GM18526 (cell line): Measurements from ENCODE around the gene ARL4A.

Experiments used
- POLR2A ChIP-seq: IDR thresholded peaks from 3 replicates; pipeline ENCODE4 v1.6.1; 2011; ENCODE audit not compliant: insufficient read length; ENCODE audit errors: extremely low read depth

ARL4A gene

DNA sequence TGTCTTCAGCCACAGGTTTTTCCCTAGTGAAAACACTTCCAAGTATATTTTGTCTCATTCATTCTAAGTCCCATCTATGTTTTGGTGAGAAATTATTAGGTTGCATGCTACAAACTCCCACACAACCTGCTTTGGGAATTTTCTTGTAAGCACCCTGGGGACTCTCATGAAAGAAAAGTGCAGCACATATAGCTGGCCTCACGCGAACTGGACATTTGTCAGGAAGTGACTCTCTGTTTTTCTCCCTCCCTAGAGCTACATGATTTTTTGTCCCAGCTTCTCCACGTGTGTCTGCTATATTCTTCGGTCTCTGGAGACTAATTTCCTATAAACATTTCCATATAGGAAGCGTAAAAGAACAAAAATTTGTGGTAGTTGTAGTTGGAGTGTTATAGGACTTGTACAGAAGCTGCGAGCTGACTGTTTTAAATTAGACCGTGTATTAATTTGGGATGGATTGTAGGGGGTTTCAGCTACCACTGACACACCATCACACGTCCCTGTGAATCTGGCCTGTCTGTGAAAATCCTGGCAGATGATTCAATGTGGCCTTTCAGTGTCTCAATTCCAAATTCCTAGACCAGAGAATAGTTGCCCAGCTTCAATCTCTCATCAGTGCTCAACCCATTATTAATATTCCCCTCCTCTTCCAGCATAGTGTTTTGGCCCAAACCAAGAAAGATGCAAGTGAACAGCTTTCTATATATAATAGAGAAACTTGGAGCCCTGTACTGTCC lies 40.2 kb downstream of the ARL4A start:
- TF ChIP-seq POLR2A: no peak

DNA sequence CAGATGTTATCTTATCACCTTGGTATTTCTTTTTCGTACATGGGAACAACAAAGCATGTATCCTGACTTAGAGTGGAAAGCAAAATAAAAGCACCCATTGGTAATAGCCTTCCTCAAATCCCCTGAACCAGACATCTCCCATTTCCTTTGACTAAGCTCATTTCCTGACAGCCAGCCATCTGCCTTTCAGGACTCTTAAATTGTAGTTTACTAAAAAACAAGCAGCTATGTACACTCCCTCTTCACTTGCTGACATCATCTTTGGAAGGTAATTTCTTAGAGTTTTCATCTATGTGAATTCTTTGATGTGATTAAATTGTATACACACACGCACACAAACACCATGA lies 40.7 kb downstream of the ARL4A start:
- no peak for TF ChIP-seq POLR2A

DNA sequence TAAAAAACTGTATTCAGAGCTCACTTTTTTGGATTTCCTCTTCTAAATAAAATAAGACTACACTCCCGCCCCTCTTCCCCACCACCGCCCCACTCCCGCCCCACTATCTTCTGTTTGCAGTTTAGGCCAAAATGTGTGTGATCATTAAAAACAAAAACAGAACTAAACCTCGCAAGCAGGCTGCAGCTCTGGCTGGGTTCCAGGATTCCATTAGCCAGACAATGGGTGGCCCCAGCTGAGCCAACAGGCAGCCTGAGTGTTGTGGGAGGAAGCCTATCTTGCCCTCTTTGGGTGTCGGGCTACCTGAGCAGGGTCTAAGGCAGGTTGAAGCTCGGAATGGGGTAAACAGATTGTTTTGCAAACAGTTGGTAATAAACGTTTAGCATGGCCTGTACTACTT lies 41.7 kb downstream of the ARL4A start:
- TF ChIP-seq POLR2A: no peak

DNA sequence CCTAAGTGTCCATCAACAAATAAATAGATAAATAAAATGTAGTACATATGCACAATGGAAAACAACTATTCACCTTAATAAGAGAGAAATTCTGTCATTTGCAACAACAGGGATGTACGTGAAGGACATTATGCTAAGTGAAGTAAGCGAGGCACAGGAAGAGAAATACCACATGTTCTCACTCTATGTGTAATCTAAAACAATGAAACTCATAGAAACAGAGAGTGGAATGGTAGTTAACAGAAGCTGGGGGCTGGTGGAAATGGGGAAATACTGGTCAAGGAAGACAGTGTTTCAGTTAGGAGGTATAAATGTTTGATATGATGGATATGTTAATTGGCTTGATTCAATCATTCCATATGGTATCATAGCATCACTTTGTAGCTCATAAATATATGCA lies 43.1 kb downstream of the ARL4A start:
- no peak for TF ChIP-seq POLR2A

DNA sequence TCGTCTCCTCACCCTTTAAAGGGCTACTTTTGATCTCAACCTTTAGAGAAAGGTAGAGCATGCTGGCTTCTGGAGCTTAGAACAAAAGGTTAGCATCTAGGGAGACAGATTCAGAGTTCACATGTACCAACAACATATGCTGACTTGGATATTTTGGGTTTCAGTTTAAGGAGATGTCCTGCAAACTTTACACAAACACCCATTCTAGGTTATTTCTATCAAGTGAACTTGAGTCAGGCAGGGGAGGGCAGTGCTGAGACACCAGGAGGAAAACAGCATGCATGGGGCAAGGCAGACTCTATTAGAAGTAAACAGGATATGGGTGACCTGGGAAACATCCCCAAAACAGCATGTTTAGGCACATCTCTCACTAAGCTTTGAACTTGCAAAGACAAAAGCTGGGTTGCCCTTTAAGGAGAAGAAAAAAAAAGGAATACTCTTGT lies 43.8 kb downstream of the ARL4A start:
- no peak for TF ChIP-seq POLR2A

DNA sequence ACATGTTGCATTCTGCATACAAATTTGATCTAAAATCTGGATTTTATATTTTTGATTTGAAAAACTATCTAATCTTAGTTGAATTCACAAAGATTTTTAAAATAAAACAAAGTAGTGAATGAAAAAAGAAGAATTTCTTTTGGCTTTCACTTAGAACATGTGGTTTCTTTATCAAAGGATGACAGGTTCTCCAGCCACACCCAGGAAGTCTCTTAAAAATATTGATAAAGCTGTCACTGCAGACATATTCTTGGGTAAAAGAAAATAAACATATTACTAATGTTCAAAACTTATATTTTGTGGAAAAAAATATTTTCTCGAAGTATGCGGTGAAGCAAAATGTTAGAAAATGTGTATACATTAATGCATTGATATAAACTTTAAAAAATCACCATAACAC lies 44.3 kb downstream of the ARL4A start:
- no peak for TF ChIP-seq POLR2A

DNA sequence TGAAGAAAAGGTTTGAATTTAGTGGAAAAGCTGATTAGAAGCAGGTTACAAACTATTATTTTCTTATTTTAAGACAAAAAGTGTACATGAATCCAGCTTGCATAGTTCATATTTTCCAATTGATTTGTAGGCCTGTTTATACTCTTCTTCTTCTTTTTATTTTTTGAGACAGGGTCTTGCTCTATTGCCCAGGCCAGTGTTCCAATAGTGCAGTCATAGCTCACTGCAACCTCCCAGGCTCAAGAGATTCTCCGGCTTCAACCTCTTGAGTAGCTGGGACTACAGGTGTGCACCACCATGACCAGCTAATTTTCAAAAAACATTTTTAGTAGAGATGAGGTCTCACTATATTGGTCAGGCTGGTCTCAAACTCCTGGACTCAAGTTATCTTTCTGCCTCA lies 45.0 kb downstream of the ARL4A start:
- TF ChIP-seq POLR2A: no peak

DNA sequence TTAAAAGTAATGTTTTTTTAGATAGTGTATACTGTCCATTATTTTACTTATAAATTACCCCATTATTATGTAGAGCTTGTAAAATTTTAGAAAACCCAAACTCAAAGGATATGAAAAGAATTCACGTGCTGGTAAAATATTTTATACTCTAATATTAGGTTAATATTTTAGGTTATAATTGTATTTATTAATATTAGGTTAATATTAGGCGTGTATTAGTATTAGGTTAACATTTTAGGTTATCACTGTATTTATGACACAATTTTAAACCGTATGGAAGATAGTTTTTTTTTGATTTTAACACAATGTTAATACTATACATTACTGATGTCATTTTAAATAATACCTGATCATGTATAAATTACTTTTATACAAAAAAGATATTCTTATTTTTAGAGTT lies 48.5 kb downstream of the ARL4A start:
- TF ChIP-seq POLR2A: no peak

DNA sequence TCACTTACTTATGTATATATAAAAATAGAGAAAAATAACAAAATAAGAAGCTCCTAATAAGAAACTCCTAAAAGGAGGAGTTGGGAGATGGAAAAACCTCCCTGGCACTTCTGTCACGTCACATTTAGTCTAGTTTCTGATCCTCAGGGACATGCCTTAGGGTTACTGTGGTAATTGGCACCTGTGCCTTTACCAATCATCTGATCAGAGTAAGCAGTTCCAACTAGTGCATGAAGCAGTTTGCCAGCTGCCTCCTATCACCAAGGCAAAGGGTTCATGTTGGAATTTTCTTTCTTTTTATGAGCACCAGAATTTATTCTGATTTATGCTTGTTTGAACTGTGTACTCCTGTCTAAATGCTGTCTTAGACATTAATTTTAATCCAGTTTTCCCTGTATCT lies 49.9 kb downstream of the ARL4A start:
- TF ChIP-seq POLR2A: no peak

DNA sequence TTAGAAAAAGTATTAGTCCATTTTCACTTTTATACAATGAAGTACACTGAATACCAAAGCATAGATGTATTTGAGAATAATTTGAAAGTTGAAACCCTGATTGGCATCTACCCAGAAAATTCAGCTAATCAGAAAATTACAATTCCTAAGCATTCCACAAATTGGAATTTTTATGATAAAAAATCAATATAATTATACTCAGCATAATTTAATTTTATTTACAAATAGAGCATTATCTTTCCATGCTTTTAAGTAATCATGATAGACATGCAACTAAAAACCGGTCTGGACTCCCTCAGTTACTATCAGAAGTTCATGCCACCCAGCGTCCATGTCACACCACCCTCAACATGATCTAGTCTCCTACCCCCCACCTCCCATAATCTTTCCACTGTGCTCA lies 50.4 kb downstream of the ARL4A start:
- no peak for TF ChIP-seq POLR2A

DNA sequence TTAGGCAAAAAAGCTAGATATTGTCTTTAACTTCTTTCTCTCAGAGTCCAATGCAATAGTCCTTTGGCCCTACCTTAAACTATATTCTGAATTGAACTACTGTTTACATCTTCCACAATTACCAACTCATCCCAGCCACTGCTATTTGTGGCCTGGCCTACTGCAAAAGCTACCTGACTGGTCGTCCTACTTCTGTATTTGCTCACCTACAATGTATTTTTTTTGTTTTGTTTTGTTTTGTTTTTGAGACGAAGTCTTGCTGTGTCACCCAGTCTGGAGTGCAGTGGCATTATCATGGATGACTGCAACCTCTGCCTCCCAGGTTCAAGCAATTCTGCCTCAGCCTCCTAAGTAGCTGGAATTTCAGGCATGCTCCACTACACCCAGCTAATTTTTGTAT lies 51.2 kb downstream of the ARL4A start:
- no peak for TF ChIP-seq POLR2A
